HCT116 (cell line): ENCODE results near the gene SOCS7.

Source experiments
- CEBPB ChIP-seq: IDR thresholded peaks from 2 replicates; pipeline ENCODE4 v1.6.1; 2012; ENCODE audit warnings: low read depth
- EZH2 ChIP-seq: fragments of 200-600 bp; sonication (generic); IDR thresholded peaks from 2 replicates; pipeline ENCODE4 v1.6.1; 2017; ENCODE audit warnings: antibody characterized with exemption, mixed run types
- POLR2A ChIP-seq: IDR thresholded peaks from 2 replicates; pipeline ENCODE4 v1.7.0; 2011; ENCODE audit warnings: borderline replicate concordance; ENCODE audit not compliant: insufficient read depth, insufficient read length; ENCODE audit errors: extremely low read depth
- POLR2AphosphoS5 ChIP-seq: IDR thresholded peaks from 2 replicates; pipeline ENCODE4 v1.6.1; 2011; ENCODE audit warnings: mild to moderate bottlenecking, low read depth, low read length, moderate library complexity
- SP1 ChIP-seq: IDR thresholded peaks from 2 replicates; pipeline ENCODE4 v1.6.1; 2012; ENCODE audit warnings: low read depth
- TCF7L2 ChIP-seq: IDR thresholded peaks from 2 replicates; pipeline ENCODE4 v1.7.0; 2011; ENCODE audit warnings: borderline replicate concordance, inconsistent platforms; ENCODE audit not compliant: insufficient read depth, insufficient read length; ENCODE audit errors: extremely low read depth
- ZBTB33 ChIP-seq: IDR thresholded peaks from 2 replicates; pipeline ENCODE4 v1.6.1; 2011; ENCODE audit warnings: mild to moderate bottlenecking, low read length, moderate library complexity; ENCODE audit not compliant: insufficient replicate concordance; ENCODE audit errors: extremely low read depth
- ZFX ChIP-seq: fragments of 450-650 bp; IDR thresholded peaks from 2 replicates; pipeline ENCODE4 v1.6.1; 2017
- TF ChIP-seq, protein P1 (sequence below), 3 experiments: fragments of 200-600 bp in 1 of 3; sonication (generic) in 1 of 3; IDR thresholded peaks in 2 of 3; conservative IDR thresholded peaks in 1 of 3; 2 replicates each; pipeline ENCODE4 v1.5.1; 2012 to 2017; ENCODE audit warnings: low read depth in 2 of 3, low read length in 2 of 3, antibody characterized with exemption in 1 of 3, borderline replicate concordance in 1 of 3, control low read depth in 1 of 3, mild to moderate bottlenecking in 1 of 3, mixed read lengths in 1 of 3, mixed run types in 1 of 3, moderate library complexity in 1 of 3; ENCODE audit not compliant: insufficient read depth in 1 of 3
- TF ChIP-seq, protein P2 (sequence below): IDR thresholded peaks from 2 replicates; pipeline ENCODE4 v1.6.1; 2012; ENCODE audit warnings: low read depth

DNA sequence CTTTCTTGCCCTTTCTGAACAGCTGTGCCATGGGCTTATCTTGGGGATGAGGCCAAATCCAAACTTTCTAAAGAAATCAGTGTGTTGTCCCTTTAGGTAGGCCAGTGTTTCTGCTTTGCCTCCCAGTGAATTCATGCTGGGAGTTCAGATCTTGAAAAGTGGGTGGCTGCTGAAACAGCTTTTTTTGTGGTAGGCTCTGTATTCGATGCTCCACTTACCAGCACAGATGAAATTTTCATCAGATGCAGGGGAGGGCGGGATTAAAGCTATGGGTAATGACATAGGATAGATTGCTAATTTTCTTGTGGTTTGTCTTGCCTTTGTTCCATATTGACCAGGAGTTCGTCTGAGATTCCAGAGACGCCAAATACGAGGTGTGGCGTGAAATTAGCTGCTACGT is 2.8 kb downstream of the SOCS7 start:
- TF ChIP-seq, protein P1, sequence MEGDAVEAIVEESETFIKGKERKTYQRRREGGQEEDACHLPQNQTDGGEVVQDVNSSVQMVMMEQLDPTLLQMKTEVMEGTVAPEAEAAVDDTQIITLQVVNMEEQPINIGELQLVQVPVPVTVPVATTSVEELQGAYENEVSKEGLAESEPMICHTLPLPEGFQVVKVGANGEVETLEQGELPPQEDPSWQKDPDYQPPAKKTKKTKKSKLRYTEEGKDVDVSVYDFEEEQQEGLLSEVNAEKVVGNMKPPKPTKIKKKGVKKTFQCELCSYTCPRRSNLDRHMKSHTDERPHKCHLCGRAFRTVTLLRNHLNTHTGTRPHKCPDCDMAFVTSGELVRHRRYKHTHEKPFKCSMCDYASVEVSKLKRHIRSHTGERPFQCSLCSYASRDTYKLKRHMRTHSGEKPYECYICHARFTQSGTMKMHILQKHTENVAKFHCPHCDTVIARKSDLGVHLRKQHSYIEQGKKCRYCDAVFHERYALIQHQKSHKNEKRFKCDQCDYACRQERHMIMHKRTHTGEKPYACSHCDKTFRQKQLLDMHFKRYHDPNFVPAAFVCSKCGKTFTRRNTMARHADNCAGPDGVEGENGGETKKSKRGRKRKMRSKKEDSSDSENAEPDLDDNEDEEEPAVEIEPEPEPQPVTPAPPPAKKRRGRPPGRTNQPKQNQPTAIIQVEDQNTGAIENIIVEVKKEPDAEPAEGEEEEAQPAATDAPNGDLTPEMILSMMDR (IDR thresholded peaks at IDR 0.05 in 2 of 3, conservative IDR thresholded peaks at IDR 0.05 in 1 of 3; ENCODE audit: borderline replicate concordance in 1 of 3, insufficient read depth in 1 of 3, low read depth in 2 of 3, low read length in 2 of 3) = no peak
- TF ChIP-seq TCF7L2 = no peak
- TF ChIP-seq CEBPB = no peak
- TF ChIP-seq ZBTB33 = no peak
- no peak for TF ChIP-seq POLR2AphosphoS5
- TF ChIP-seq EZH2 = no peak
- TF ChIP-seq, protein P2, sequence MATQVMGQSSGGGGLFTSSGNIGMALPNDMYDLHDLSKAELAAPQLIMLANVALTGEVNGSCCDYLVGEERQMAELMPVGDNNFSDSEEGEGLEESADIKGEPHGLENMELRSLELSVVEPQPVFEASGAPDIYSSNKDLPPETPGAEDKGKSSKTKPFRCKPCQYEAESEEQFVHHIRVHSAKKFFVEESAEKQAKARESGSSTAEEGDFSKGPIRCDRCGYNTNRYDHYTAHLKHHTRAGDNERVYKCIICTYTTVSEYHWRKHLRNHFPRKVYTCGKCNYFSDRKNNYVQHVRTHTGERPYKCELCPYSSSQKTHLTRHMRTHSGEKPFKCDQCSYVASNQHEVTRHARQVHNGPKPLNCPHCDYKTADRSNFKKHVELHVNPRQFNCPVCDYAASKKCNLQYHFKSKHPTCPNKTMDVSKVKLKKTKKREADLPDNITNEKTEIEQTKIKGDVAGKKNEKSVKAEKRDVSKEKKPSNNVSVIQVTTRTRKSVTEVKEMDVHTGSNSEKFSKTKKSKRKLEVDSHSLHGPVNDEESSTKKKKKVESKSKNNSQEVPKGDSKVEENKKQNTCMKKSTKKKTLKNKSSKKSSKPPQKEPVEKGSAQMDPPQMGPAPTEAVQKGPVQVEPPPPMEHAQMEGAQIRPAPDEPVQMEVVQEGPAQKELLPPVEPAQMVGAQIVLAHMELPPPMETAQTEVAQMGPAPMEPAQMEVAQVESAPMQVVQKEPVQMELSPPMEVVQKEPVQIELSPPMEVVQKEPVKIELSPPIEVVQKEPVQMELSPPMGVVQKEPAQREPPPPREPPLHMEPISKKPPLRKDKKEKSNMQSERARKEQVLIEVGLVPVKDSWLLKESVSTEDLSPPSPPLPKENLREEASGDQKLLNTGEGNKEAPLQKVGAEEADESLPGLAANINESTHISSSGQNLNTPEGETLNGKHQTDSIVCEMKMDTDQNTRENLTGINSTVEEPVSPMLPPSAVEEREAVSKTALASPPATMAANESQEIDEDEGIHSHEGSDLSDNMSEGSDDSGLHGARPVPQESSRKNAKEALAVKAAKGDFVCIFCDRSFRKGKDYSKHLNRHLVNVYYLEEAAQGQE = no peak
- no peak for TF ChIP-seq POLR2A
- TF ChIP-seq ZFX = no peak
- no peak for TF ChIP-seq SP1
